B cell (primary cell): ENCODE measurements around the gene STIMATE. TPM values are rescaled to one million over a fixed set of nuclear protein-coding genes. Genes with fewer than 3 reads are reported as not detected.

Source experiments
- ATAC-seq: fragments of 200-7000 bp; cut with Tn5 transposase; one replicate; pipeline ENCODE4 v1.10.0; 2021; ENCODE audit warnings: low read depth, mild to moderate bottlenecking, moderate number of reproducible peaks, moderate library complexity
- CTCF ChIA-PET: fragments of 350-600 bp; sonication (Branson Sonifier 250); formaldehyde crosslinking; loops from one replicate; lab custom pipeline; 2021; ENCODE audit warnings: antibody characterized with exemption, inconsistent platforms; lab: Charles Lee
- POLR2A ChIA-PET: fragments of 350-600 bp; sonication (Branson Sonifier 250); formaldehyde crosslinking; loops from one replicate; lab custom pipeline; 2021; ENCODE audit warnings: antibody characterized with exemption; lab: Charles Lee
- DNase-seq: peaks from one replicate; pipeline ENCODE4 v3.0.0; 2013
- H2AFZ ChIP-seq: 2 replicates; pipeline ENCODE4 v1.6.1; 2012; ENCODE audit warnings: mild to moderate bottlenecking, low read depth, low read length; ENCODE audit not compliant: insufficient read depth, poor library complexity, severe bottlenecking
- H3K27ac ChIP-seq, 2 donors: 1 replicate in 1 of 2; 2 replicates in 1 of 2; pipeline ENCODE4 v1.5.1; 2012 to 2013; ENCODE audit warnings: low read length in 2 of 2, mild to moderate bottlenecking in 2 of 2, moderate library complexity in 1 of 2
- H3K27me3 ChIP-seq, 4 experiments: fragments of 200-600 bp in 1 of 4; sonication (generic) in 1 of 4; replicated peaks in 1 of 4; 1 replicate in 2 of 4; 2 replicates in 2 of 4; pipeline versions ENCODE4 v1.6.1 to v1.7.0; 2013 to 2016; ENCODE audit warnings: low read length in 3 of 4, mild to moderate bottlenecking in 2 of 4, mixed read lengths in 1 of 4, moderate library complexity in 1 of 4; ENCODE audit not compliant: insufficient read depth in 4 of 4, control insufficient read depth in 3 of 4; ENCODE audit errors: control extremely low read depth in 1 of 4
- H3K36me3 ChIP-seq, 2 experiments: replicated peaks in 1 of 2; 1 replicate in 1 of 2; 2 replicates in 1 of 2; pipeline versions ENCODE4 v1.6.1 to v1.7.1; 2013; ENCODE audit warnings: low read length in 1 of 2; ENCODE audit not compliant: insufficient read depth in 2 of 2, control insufficient read depth in 1 of 2; ENCODE audit errors: control extremely low read depth in 1 of 2, extremely low read depth in 1 of 2
- H3K4me1 ChIP-seq, 2 donors: fragments of 200-600 bp in 1 of 2; sonication (generic) in 1 of 2; 1 replicate in 1 of 2; 2 replicates in 1 of 2; pipeline versions ENCODE4 v1.5.1 to v1.6.1; 2013 to 2017; ENCODE audit warnings: low read length in 2 of 2; ENCODE audit not compliant: control insufficient read depth in 2 of 2, insufficient read depth in 2 of 2
- H3K4me2 ChIP-seq: replicated peaks from 2 replicates; pipeline ENCODE3; 2012; ENCODE audit warnings: mild to moderate bottlenecking, low read depth, low read length; ENCODE audit not compliant: poor library complexity, severe bottlenecking
- H3K4me3 ChIP-seq, 5 experiments: fragments of 200-600 bp in 1 of 5; sonication (generic) in 1 of 5; 1 replicate in 3 of 5; 2 replicates in 2 of 5; pipeline versions ENCODE4 v1.5.1 to v1.7.0; 2011 to 2016; ENCODE audit warnings: low read length in 4 of 5, mild to moderate bottlenecking in 4 of 5, low read depth in 2 of 5, control low read depth in 1 of 5, moderate library complexity in 1 of 5; ENCODE audit not compliant: insufficient read depth in 1 of 5; ENCODE audit errors: control extremely low read depth in 1 of 5, extremely low read depth in 1 of 5
- H3K79me2 ChIP-seq: fragments of 200-600 bp; sonication (generic); one replicate; pipeline ENCODE4 v1.6.0; 2016; ENCODE audit warnings: low read length; ENCODE audit not compliant: control insufficient read depth, insufficient read depth
- H3K9ac ChIP-seq: fragments of 200-600 bp; sonication (generic); 2 replicates; pipeline ENCODE4 v1.6.1; 2017; ENCODE audit warnings: mild to moderate bottlenecking, low read length, moderate library complexity
- H3K9me3 ChIP-seq, 3 donors: one replicate each; pipeline versions ENCODE4 v1.6.1 to v1.7.1; 2013; ENCODE audit warnings: low read length in 2 of 3; ENCODE audit not compliant: control insufficient read depth in 2 of 3, insufficient read depth in 1 of 3; ENCODE audit errors: control extremely low read depth in 1 of 3
- H4K20me1 ChIP-seq: 2 replicates; pipeline ENCODE4 v1.6.0; 2012; ENCODE audit warnings: mild to moderate bottlenecking, low read length; ENCODE audit not compliant: insufficient read depth, control insufficient read depth, poor library complexity, severe bottlenecking
- H3K27ac Mint-ChIP-seq: one replicate; pipeline ENCODE4 v1.8.0; 2021; ENCODE audit warnings: mixed read lengths
- H3K27me3 Mint-ChIP-seq: one replicate; pipeline ENCODE4 v1.8.0; 2021; ENCODE audit warnings: mixed read lengths
- H3K4me1 Mint-ChIP-seq: one replicate; pipeline ENCODE4 v1.8.0; 2021; ENCODE audit warnings: mixed read lengths
- H3K4me3 Mint-ChIP-seq: one replicate; pipeline ENCODE4 v1.8.0; 2021; ENCODE audit warnings: mixed read lengths
- H3K9me3 Mint-ChIP-seq: one replicate; pipeline ENCODE4 v1.8.0; 2022; ENCODE audit warnings: mixed read lengths; ENCODE audit not compliant: insufficient read depth
- CTCF ChIP-seq: fragments of 200-600 bp; IDR thresholded peaks from one replicate; pipeline ENCODE4 v1.8.0; 2022; ENCODE audit warnings: antibody characterized with exemption, mild to moderate bottlenecking
- EZH2 ChIP-seq: IDR thresholded peaks from 2 replicates; pipeline ENCODE4 v1.6.1; 2012; ENCODE audit warnings: borderline replicate concordance, low read depth, mild to moderate bottlenecking, moderate library complexity, low read length; ENCODE audit not compliant: insufficient read depth, poor library complexity, severe bottlenecking
- WGBS: methylation state at CpG from one replicate; pipeline ENCODE4 v1.1.5; 2013; ENCODE audit warnings: missing lambda C conversion rate; ENCODE audit not compliant: insufficient coverage; 5-methylcytosine and 5-hydroxymethylcytosine counted together
- intact Hi-C: fragments of 100-400 bp; cut with micrococcal nuclease; formaldehyde crosslinking; loops from one replicate; pipeline ENCODE4 v1.10.0; 2022
- polyA plus RNA-seq: library from polyadenylated mRNA; depleted of rRNA; stranded (reverse); fragments of >200 nt; gene quantifications from 2 replicates; pipeline ENCODE4 v1.2.3, GENCODE V29; 2012
- total RNA-seq, 2 donors: library from RNA; stranded (reverse); fragments of 120-200 nt in 1 of 2; gene quantifications; 1 replicate in 1 of 2; 2 replicates in 1 of 2; pipeline versions ENCODE4 v1.2.3 to v1.2.4, GENCODE V29; 2013 to 2022

Gene STIMATE
- total and polyA plus RNA-seq, 2 donors (not counting 1 experiment from before 2014, with no cell fraction given) = 24.6 to 38.4 TPM

- Mint-ChIP-seq H3K9me3 (no peaks in the 10 kb centered on the region), H3K27ac (no peak overlapping the region), H3K4me3 (no peak overlapping the region), H3K27me3 (no peaks in the 10 kb centered on the region), H3K4me1 (no peaks in the 10 kb centered on the region)
- Histone ChIP-seq H4K20me1 (no peaks in the 10 kb centered on the region), H3K4me1 (no peaks in the 10 kb centered on the region), H2AFZ (no peak overlapping the region), H3K79me2 (no peaks in the 10 kb centered on the region), H3K36me3 (peaks cover 6 to 36% of the 10 kb centered on the region in 2 experiments), H3K4me3 (no peak overlapping the region), H3K9ac (no peak overlapping the region), H3K4me2 (no peak overlapping the region), H3K27me3 (no peaks in the 10 kb centered on the region), H3K9me3 (no peaks in the 10 kb centered on the region), H3K27ac (no peak overlapping the region)
- CTCF ChIA-PET = interaction anchor here (1.0 to 1.5 kb wide), 2 partner anchors 10 to 222 kb away, joined by 3 read pairs; no protein-coding TSS in a partner anchor
- TF ChIP-seq CTCF (no peak), EZH2 (no peak)
- intact Hi-C loops = no loop called here
- POLR2A ChIA-PET = no interaction called here
- WGBS = no CpG with 5 or more reads among the region's 1 CpG
- DNase-seq (no peak), ATAC-seq (no peak)
These were observed 7.2 kb upstream of the STIMATE start for GRCh38 chr3:52904552-52904951.

- TF ChIP-seq EZH2 = no peak
- TF ChIP-seq CTCF = no peak
- no peak overlapping the region for H3K4me3 ChIP-seq
- intact Hi-C loops = no loop called here
- no peak for DNase-seq
- no peak overlapping the region for H3K27ac ChIP-seq
- POLR2A ChIA-PET = no interaction called here
- H4K20me1 ChIP-seq = no peaks in the 10 kb centered on the region
- Mint-ChIP-seq H3K27ac (no peak overlapping the region), H3K4me3 (no peak overlapping the region), H3K4me1 (no peaks in the 10 kb centered on the region), H3K9me3 (no peaks in the 10 kb centered on the region), H3K27me3 (no peaks in the 10 kb centered on the region)
- ATAC-seq = no peak
- H3K4me2 ChIP-seq = no peak overlapping the region
- no peak overlapping the region for H3K9ac ChIP-seq
- no CpG with 5 or more reads among the region's 3 CpGs for WGBS
- no peaks in the 10 kb centered on the region for H3K27me3 ChIP-seq
- H3K4me1 ChIP-seq = no peaks in the 10 kb centered on the region
- no peaks in the 10 kb centered on the region for H3K79me2 ChIP-seq
- CTCF ChIA-PET = no interaction called here
- no peak overlapping the region for H2AFZ ChIP-seq
- peaks cover 6 to 36% of the 10 kb centered on the region in 2 experiments for H3K36me3 ChIP-seq
- no peaks in the 10 kb centered on the region for H3K9me3 ChIP-seq
These were observed 6.7 kb upstream of the STIMATE start for GRCh38 chr3:52904000-52904399.
